ENCODE measurements around the gene NEUROD2.
A peak's percentile ranks its signal among the peaks of the same experiment; 100 is the strongest.

GRCh38 chr17:39652587-39653315 is 45.0 kb upstream of the NEUROD2 start:
- TF ChIP-seq ZNF449 (tag by site-specific recombination; IDR thresholded peaks at IDR 0.05) = no peak
- no peak for TF ChIP-seq ZFP3 (tag by site-specific recombination; IDR thresholded peaks at IDR 0.05; ENCODE audit: low read depth)
- no peak for TF ChIP-seq ZNF239 (tag by site-specific recombination; IDR thresholded peaks at IDR 0.05)
- TF ChIP-seq TRIM28 (IDR thresholded peaks at IDR 0.05; ENCODE audit: borderline replicate concordance, low read length) = no peak
- TF ChIP-seq ZNF658 (tag by site-specific recombination; IDR thresholded peaks at IDR 0.05) = no peak
- peak; percentile 29; the same call in 1 of the 2 replicates for TF ChIP-seq ZBTB8A (tag by site-specific recombination; IDR thresholded peaks at IDR 0.05)
- TF ChIP-seq CTCF (tag by site-specific recombination; IDR thresholded peaks at IDR 0.05) = no peak
- TF ChIP-seq GLIS1 (tag by site-specific recombination; IDR thresholded peaks at IDR 0.05) = peak; percentile 54; the same call in 1 of the 2 replicates
- TF ChIP-seq ZNF324 (tag by site-specific recombination; IDR thresholded peaks at IDR 0.05) = no peak
- TF ChIP-seq GLIS2 (tag by site-specific recombination; IDR thresholded peaks at IDR 0.05) = no peak

Measured in HEK293 (cell line).